Fibroblast of pulmonary artery (primary cell): ENCODE results near the gene PRPS1.
"Not testable (repeated sequence)": the region's sequence is repeated elsewhere in the genome, so short reads cannot be mapped to it uniquely, and the experiment has no call there.

Experiments used
- DNase-seq: peaks from one replicate; pipeline ENCODE4 v3.0.0-alpha.2; 2010; ENCODE audit warnings: low read depth
- H3K4me3 ChIP-seq: replicated peaks from 2 replicates; pipeline ENCODE4 v1.5.1; 2011; ENCODE audit warnings: low read depth, mild to moderate bottlenecking, control low read depth, low read length, moderate library complexity
- TF ChIP-seq, protein P1 (sequence below): IDR thresholded peaks from 2 replicates; pipeline ENCODE4 v1.5.1; 2011; ENCODE audit warnings: mild to moderate bottlenecking, control low read depth, low read length, inconsistent platforms; ENCODE audit errors: missing control alignments

Gene PRPS1

GRCh38 chrX:107678957-107679740 is 50.8 kb downstream of the PRPS1 start:
- no peak overlapping the region for H3K4me3 ChIP-seq
- TF ChIP-seq, protein P1, sequence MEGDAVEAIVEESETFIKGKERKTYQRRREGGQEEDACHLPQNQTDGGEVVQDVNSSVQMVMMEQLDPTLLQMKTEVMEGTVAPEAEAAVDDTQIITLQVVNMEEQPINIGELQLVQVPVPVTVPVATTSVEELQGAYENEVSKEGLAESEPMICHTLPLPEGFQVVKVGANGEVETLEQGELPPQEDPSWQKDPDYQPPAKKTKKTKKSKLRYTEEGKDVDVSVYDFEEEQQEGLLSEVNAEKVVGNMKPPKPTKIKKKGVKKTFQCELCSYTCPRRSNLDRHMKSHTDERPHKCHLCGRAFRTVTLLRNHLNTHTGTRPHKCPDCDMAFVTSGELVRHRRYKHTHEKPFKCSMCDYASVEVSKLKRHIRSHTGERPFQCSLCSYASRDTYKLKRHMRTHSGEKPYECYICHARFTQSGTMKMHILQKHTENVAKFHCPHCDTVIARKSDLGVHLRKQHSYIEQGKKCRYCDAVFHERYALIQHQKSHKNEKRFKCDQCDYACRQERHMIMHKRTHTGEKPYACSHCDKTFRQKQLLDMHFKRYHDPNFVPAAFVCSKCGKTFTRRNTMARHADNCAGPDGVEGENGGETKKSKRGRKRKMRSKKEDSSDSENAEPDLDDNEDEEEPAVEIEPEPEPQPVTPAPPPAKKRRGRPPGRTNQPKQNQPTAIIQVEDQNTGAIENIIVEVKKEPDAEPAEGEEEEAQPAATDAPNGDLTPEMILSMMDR = no peak
- peak; percentile 87 for DNase-seq

DNA sequence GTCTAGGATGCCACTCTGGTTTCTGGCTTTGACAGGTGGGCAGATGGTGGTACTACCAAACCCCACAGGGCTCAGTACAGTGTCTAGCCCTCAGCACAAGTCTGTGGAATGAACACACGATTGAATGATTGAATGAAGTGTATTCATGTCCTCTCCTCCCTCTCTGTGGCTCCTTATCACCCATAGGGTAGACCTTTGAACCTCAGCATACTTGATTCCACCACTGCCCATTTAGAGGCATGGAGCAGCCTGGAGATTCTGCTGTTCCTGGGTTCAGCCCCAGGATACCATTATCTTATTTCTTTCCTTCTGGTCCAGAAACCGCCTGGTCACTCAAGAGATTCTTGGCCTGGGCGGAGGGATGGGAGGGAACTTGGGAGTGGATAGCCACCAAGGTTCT is 53.9 kb downstream of the PRPS1 start:
- TF ChIP-seq, protein P1 = no peak
- H3K4me3 ChIP-seq = no peak overlapping the region
- no peak for DNase-seq

DNA sequence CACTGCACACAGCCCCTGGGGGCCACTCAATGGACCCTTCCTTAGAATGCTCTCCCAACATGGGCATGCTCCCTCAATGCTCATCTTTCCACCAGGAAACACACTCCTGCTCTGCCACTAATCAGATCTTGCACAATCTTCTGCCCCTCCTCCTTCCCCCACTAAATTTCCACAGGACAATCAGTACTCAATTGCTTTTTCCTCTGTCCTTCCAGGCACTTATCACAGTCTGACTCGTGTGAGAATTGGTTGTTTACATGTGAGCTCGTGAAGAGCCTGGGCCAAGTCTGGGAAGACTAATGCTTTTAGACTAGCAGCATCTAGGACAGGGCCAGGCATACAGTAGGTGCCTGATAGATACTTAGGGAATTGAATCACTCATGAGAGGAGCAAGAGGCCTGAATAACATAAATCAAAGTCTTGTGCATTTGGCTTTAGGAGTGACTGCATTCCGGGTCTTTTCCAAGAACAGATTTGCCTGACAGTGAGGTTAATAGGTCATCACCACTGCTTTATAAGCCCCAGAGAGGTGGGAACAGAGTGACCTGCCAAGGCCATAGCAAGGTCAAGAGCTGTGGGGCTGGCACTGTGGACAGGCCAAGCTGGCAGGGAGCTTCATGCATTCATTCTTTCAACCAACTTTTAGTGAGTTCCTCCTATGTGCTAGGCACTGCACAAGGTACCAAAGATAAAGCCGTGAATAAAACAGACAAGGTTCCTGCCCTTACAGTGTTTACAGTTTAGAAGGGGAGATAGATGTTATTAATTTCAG is 55.0 kb downstream of the PRPS1 start:
- H3K4me3 ChIP-seq = no peak overlapping the region
- DNase-seq = peak; percentile 64
- TF ChIP-seq, protein P1 = no peak

GRCh38 chrX:107683931-107684330 is 55.6 kb downstream of the PRPS1 start:
- TF ChIP-seq, protein P1 = no peak
- H3K4me3 ChIP-seq = no peak overlapping the region
- DNase-seq = no peak

DNA sequence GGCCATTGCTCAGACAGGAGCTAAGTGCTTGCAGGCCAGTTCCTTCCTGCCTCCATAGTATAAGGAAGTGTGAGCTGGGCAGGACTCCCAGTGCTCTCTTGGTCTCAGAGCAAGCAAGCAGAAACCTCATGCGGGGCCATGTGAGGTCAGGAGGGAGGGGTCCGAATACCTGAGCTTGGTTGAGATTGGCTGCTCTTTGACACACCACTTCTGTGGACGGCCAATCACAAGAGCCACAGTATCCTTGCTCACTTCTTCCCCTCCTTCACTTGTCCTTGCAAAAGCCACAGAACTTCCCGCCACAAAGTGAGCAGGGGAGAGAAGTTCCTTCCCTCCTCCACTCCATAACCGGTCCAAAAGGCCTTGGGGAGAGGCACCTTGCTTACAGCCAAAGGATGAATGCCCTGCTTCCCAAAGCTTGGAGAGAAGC is 56.7 kb downstream of the PRPS1 start:
- TF ChIP-seq, protein P1 = no peak
- H3K4me3 ChIP-seq = no peak overlapping the region
- DNase-seq = peak; percentile 90

DNA sequence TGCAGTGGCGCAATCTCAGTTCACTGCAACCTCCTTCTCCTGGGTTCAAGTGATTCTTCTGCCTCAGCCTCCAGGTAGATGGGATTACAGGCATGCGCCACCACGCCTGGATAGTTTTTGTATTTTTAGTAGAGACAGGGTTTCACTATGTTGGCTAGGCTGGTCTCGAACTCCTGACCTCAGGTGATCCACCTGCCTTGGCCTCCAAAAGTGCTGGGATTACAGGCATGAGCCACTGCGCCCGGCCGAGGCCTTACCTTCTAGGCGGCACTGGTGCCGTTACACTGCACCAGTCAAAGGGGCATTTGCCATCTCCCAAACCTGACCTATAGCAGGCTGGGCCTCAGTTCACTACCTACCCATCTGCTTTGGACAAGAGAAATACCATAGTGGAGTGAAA is 57.3 kb downstream of the PRPS1 start:
- not testable (repeated sequence) for H3K4me3 ChIP-seq, DNase-seq

DNA sequence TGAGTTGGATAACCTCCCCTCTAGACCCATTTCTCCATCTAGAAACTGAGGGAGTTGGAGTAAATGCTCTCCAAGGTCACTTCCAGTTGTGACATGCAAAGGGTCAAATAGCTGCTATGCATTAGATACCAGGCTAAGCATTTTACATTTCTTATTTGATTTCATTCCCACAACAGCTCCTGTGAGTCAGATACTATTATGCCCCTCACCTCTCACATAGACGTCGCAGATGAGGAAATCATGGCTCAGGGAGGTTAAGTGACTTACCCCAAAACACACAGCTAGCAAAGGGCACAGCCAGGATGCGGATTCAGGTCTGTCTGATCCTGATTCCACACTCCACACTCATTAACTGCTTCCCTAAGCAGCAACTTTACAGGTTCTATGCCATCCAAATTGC is 57.7 kb downstream of the PRPS1 start:
- TF ChIP-seq, protein P1 = no peak
- no peak for DNase-seq
- no peak overlapping the region for H3K4me3 ChIP-seq
